HT1080 (cell line): ENCODE data around the gene GGPS1. TPM values are rescaled to one million over a fixed set of nuclear protein-coding genes. Genes with fewer than 3 reads are reported as not detected.
"Not testable (repeated sequence)": the region's sequence is repeated elsewhere in the genome, so short reads cannot be mapped to it uniquely, and the experiment has no call there.

ENCODE experiments used
- DNase-seq: peaks from one replicate; pipeline ENCODE4 v3.0.0-alpha.2; 2015; ENCODE audit warnings: low read depth
- polyA plus RNA-seq, 2 experiments: library from polyadenylated mRNA; depleted of rRNA; stranded (reverse); fragments of >200 nt; gene quantifications; 2 replicates each; pipeline ENCODE4 v1.2.3, GENCODE V29; 2015
- total RNA-seq: library from RNA; depleted of rRNA; stranded (reverse); fragments of >200 nt; shearing (Covaris generic); gene quantifications from 2 replicates; pipeline ENCODE4 v1.2.3, GENCODE V29; 2014; rRNA removed

GGPS1 gene
- total RNA-seq: 16.1 and 16.4 TPM in 2 replicates
- 19.6 and 21.8 TPM in 2 replicates for polyA plus RNA-seq (2015; cell fraction: cytosol; rRNA removed)
- 12.3 and 16.3 TPM in 2 replicates for polyA plus RNA-seq (2015; cell fraction: nucleus; rRNA removed)

GRCh38 chr1:235328271-235329138 lies at the start of gene GGPS1:
Gene GGPS1, plus strand, starts transcription at chr1:235328570. Its CDS starts 6,695 bp downstream, at chr1:235335265.
- peak; percentile 98 for DNase-seq

- no peak for DNase-seq
Measured at GRCh38 chr1:235278915-235279292, 49.5 kb upstream of the GGPS1 start.

DNA sequence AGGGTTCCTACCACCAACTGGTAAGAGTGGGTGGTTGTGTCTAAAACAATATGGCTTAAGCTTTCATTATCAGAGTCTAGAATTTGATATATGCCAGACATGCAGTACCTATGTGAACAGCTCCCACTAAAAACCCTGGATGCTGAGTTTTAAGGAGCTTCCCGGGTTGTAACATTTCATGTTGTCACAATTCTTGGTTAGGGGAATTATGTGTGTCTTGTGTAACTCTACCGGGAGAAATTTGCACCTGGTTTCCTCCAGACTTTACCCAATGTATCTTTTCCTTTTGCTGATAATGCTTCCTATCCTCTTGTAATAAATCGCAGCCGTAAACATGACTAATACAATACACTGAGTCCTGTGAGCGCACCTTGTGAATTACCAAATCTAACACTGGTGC lies 48.7 kb upstream of the GGPS1 start:
- DNase-seq: no peak

- DNase-seq: no peak
Measured at GRCh38 chr1:235280467-235280866, 47.9 kb upstream of the GGPS1 start.

- DNase-seq: not testable (repeated sequence)
Measured at GRCh38 chr1:235283636-235284035, 44.7 kb upstream of the GGPS1 start.

- no peak for DNase-seq
Measured at GRCh38 chr1:235284231-235284769, 44.1 kb upstream of the GGPS1 start.

DNA sequence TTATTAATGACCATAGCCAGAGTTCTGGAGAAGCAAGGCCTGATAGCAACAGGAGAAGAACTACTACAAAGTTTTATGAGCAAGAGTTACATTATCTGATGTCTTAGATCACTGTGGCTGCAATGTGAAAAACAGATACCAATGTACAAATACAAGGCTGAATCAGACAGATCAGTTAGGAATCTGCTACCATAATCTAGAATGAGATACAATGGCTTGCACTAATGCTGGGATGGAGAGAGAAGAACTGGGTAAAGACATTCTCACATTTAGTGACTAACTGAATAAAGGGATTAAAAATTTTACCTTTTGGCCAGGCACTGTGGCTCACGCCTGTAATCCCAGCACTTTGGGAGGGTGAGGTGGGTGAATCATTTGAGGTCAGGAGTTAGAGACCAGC lies 41.7 kb upstream of the GGPS1 start:
- DNase-seq: no peak

- no peak for DNase-seq
Measured at GRCh38 chr1:235287208-235287882, 41.0 kb upstream of the GGPS1 start.

DNA sequence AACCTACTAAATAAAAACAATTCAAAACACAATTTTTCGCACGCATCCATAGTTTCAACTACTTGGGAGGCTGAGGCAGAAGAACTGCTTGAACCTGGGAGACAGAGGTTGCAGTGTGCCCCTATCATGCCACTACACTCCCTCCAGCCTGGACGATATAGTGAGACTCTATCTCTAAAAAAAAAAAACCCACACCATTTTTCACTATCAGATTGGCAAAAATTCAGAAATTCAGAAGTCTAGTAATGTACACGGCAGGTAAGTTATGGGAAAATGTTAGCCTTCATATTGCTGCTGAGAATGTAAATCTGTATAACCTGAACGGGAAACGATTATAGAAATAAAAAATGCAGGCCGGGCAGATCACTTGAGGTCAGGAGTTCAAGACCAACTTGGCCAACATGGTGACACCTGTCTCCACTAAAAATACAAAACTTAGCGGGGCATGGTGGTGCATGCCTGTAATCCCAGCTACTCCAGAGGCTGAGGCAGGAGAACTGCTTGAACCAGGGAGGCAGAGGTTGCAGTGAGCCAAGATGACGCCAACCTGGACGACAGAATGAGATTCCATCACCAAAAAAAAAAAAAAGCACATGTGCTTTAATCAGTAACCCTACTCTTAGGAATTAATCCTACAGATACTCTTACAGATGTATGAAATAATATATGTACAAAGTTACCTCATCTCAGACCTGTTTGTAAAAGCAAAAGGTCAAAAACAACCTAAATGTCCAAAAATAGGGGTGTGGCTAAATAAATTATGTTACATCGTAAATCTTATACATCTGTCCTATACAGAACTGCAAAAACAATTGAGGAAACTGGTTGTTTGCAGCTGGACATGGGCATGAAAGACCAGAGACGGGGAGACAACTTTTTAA lies 38.3 kb upstream of the GGPS1 start:
- DNase-seq: no peak

- no peak for DNase-seq
Measured at GRCh38 chr1:235290740-235291502, 37.4 kb upstream of the GGPS1 start.

DNA sequence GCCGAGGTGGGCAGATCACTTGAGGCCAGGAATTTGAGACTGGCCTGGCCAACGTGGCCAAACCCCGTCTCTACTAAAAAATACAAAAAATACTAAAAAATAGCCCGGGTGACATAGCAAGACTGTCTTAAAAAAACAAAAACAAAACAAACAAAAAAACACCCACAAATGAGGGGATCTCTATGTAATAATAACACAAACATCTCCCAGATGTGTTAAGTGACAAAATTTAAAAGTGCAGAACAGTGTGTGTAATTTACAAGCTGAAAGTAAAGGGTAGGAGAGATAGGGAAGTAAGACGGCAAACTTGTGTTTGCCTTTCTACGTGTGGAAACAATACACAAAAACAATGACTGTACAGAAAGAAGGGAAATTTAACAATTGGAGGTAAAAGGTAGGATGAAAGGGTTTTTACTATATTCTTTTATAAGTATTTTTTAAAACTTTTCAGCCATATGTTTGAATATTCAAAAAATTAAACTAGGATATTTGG lies 36.7 kb upstream of the GGPS1 start:
- DNase-seq: no peak

DNA sequence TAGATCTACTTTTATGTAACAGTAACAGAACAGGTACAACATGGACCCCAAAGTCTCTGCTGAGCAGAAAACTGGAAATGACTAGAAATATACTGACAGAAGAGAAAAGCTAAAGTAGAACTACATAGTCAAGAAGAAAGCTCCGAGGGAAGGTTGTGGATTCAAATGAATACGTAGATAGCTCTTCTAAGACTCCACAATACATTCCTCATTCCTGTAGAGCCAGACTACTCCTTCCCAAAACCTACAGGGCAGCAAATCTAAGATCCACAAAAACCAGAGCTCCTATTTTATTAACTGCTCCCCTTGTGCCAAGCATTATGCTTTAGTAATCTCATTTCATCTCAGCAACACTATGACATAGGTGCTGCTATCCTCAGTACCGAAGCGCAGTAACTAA lies 35.6 kb upstream of the GGPS1 start:
- DNase-seq: no peak

DNA sequence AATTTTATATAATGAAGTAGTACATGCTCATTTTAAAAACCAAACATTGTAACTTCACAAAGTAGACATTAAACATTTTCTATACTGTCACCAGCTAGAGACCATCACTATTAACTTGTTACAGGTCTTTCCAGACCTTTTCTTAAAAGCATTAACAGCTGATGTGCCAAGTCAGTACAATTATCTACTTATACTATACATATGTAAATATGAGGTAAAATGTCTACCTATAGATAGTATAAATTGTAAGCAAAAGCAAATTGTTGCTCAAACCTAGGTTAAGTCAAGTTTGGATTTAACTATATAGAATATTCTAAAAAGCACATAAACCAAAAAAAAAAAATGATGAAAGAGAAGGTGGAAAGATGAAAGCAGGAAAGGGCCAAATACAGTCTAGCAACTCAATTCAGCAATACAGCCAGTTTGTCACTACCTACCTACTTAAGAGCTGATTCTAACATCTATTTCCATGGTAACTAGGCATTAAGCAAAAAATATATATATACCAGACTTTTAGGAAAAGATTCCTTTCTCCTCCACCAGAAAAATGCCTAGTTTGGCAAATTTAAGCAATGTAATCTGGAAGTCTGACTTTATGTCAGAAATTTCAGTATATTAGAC lies 34.9 kb upstream of the GGPS1 start:
- no peak for DNase-seq

DNA sequence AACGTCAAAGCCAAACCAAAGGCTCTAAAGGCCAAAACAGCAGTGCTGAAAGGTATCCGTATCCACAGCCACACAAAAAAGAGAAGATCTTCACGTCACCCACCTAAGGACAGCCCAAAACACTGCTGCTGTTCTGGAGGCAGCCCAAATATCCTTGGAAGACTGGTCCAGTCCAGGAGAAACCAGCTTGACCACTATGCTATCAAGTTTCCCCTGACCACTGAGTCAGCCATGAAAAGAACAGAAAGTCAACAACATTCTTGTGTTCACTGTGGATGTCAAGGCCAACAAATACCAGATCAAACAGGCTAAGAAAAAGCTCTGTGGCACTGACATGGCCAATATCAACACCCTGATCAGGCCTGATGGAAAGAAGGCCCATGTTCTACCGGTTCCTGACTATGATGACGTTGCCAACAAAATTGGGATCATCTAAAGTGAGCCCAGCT lies 32.4 kb upstream of the GGPS1 start:
- DNase-seq: peak; percentile 36

GRCh38 chr1:235296729-235297128 lies 31.6 kb upstream of the GGPS1 start:
- no peak for DNase-seq

- peak; percentile 24 for DNase-seq
Measured at GRCh38 chr1:235297579-235297978, 30.8 kb upstream of the GGPS1 start.

DNA sequence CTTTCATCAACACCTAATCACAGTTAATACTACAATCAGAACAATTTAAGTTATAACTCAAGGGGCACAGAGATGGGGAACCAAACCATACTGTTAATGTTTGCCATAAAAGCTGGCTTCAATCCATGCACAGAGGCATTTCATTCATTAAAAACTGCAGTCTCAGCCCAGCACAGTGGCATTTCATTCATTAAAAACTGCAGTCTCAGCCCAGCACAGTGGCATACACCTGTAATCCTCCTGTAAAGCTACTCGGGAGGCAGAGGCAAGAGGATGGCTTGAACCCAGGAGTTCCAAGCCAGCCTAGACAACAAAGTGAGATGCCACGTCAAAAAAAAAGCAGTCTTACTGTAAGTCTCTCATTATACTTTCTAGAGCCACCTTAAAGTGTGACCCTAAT lies 29.6 kb upstream of the GGPS1 start:
- no peak for DNase-seq

- DNase-seq: no peak
Measured at GRCh38 chr1:235299169-235299858, 29.1 kb upstream of the GGPS1 start.

- no peak for DNase-seq
Measured at GRCh38 chr1:235302143-235302542, 26.2 kb upstream of the GGPS1 start.
